Rectal smooth muscle tissue (tissue), 1 donor: ENCODE measurements around the gene BHLHA15.

Experiments used
- H3K27ac ChIP-seq: one replicate; pipeline ENCODE4 v1.7.0; 2013; ENCODE audit warnings: low read depth, low read length, inconsistent platforms
- H3K27me3 ChIP-seq: one replicate; pipeline ENCODE4 v1.7.0; 2013; ENCODE audit warnings: low read length; ENCODE audit not compliant: control insufficient read depth, insufficient read depth
- H3K36me3 ChIP-seq: one replicate; pipeline ENCODE4 v1.7.0; 2013; ENCODE audit warnings: low read length; ENCODE audit not compliant: control insufficient read depth, insufficient read depth
- H3K4me1 ChIP-seq: one replicate; pipeline ENCODE4 v1.7.0; 2013; ENCODE audit warnings: low read length; ENCODE audit not compliant: control insufficient read depth, insufficient read depth
- H3K4me3 ChIP-seq: one replicate; pipeline ENCODE4 v1.7.0; 2013; ENCODE audit warnings: low read length
- H3K9ac ChIP-seq: one replicate; pipeline ENCODE4 v1.7.0; 2013; ENCODE audit warnings: low read length

Gene BHLHA15

DNA sequence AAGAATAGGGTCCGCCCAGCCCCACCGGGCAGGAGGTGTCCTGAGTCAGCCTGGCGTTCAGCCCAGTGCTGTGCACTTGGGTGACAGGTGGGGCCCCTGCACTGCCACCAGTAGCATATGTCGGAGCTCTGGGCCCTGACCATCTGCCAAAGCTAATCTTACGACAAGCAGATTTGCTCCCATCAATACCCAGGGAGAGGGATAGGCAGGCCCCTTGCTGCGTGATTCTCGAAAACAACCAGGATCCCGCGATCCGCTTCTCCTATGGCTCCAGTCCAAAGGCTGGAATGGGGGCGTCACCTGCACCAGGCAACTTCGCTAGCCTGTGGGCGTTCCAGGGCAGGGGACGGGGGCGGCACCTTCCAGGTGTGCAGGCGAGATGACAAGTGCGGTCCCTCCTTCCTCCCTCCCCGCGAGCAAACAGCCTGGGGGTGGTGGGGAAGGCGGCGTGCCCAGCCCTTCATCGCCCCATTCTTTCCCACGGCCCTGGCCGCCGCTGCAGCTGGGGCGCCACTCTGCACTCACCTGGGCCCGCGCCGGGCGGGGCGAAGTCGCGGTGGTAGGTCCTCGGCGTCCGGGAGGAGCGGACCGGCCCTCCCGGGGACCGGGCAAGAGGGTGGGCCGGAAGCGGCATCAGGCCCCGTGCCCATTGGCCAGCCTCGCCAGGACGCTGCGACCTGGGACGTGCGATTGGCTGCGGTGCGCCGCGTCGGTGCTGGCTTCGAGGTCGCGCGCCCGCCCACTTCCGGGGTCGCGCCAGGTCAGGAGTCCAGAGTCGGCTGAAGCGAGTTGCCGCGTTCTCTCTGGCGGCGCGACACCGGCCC is 40.6 kb downstream of the BHLHA15 start, which contains the start of gene TECPR1:
TECPR1 (minus strand) TSS at position 632 of the 824 bp plus-strand sequence. CDS start 6,086 bp downstream, outside the sequence.
- H3K27me3 ChIP-seq: no peaks in the 10 kb centered on the region
- H3K27ac ChIP-seq: peak within 1 kb of the TSS; percentile 72
- peaks cover 5% of the 10 kb centered on the region for H3K4me1 ChIP-seq

GRCh38 chr7:98252425-98253054 is 41.3 kb downstream of the BHLHA15 start:
- H3K27me3 ChIP-seq: no peaks in the 10 kb centered on the region
- peaks cover 10% of the 10 kb centered on the region for H3K36me3 ChIP-seq
- H3K9ac ChIP-seq: peak overlapping the region; percentile 29
- H3K27ac ChIP-seq: peak overlapping the region; percentile 53
- H3K4me1 ChIP-seq: peaks cover 5% of the 10 kb centered on the region
- peak overlapping the region; percentile 94 for H3K4me3 ChIP-seq

More for the DNA sequence above, 40.6 kb downstream of the BHLHA15 start, which contains the start of gene TECPR1:
- Histone ChIP-seq H3K4me3 (peak within 1 kb of the TSS; percentile 94), H3K9ac (peak within 1 kb of the TSS; percentile 33), H3K36me3 (peaks cover 6% of the 10 kb centered on the region)

GRCh38 chr7:98254516-98254915 is 43.3 kb downstream of the BHLHA15 start:
- Histone ChIP-seq H3K27ac (no peak overlapping the region), H3K27me3 (no peaks in the 10 kb centered on the region)

DNA sequence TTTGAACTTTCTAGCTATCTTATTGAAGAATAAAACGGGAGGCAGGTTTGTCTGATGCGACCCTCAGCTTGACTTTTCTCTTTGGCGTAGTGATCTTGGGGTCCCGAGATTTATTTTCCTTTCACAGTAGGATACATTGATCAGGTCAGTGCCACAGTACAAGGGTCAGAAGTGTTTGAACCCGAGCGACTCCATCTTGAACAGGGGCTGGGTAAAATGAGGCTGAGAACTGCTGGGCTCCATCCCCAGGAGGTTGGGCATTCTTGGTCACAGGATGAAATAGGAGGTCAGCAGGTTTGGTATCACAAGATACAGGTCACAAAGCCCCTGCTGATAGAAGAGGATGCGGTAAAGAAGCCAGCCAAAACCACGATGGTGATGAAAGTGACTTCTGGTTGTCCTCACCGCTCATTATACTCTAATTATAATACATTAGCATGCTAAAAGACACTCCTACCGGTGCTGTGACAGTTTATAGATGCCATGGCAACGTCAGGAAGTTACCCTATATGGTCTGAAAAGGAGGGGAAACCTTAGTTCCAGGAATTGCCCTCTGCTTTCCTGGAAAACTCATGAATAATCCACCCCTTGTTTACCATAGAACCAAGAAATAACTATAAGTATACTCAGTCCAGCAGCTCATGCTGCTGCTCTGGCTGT is 43.8 kb downstream of the BHLHA15 start:
- Histone ChIP-seq H3K27ac (no peak overlapping the region), H3K27me3 (no peaks in the 10 kb centered on the region), H3K4me3 (no peak overlapping the region), H3K36me3 (peaks cover 10% of the 10 kb centered on the region), H3K9ac (no peak overlapping the region), H3K4me1 (peaks cover 5% of the 10 kb centered on the region)

More at GRCh38 chr7:98254516-98254915, 43.3 kb downstream of the BHLHA15 start:
- Histone ChIP-seq H3K4me3 (no peak overlapping the region), H3K9ac (no peak overlapping the region), H3K4me1 (peaks cover 5% of the 10 kb centered on the region), H3K36me3 (peaks cover 10% of the 10 kb centered on the region)

GRCh38 chr7:98256431-98256830 is 45.2 kb downstream of the BHLHA15 start:
- Histone ChIP-seq H3K27me3 (no peaks in the 10 kb centered on the region), H3K4me3 (no peak overlapping the region), H3K4me1 (peaks cover 3% of the 10 kb centered on the region), H3K27ac (no peak overlapping the region), H3K36me3 (peaks cover 13% of the 10 kb centered on the region), H3K9ac (no peak overlapping the region)

GRCh38 chr7:98257701-98258100 is 46.5 kb downstream of the BHLHA15 start:
- Histone ChIP-seq H3K4me3 (no peak overlapping the region), H3K36me3 (peaks cover 16% of the 10 kb centered on the region), H3K27me3 (no peaks in the 10 kb centered on the region), H3K9ac (no peak overlapping the region), H3K27ac (no peak overlapping the region), H3K4me1 (no peaks in the 10 kb centered on the region)
